ENCODE data around the gene PEDS1. TPM values are rescaled to one million over a fixed set of nuclear protein-coding genes. Genes with fewer than 3 reads are reported as not detected.

The PEDS1 gene
- total and polyA plus RNA-seq, 2 of the 13 experiments (the other 11 are each of a cell fraction or from before 2014, with no cell fraction given) = 30.5 to 93.9 TPM

- TF ChIP-seq KDM5A (IDR thresholded peaks at IDR 0.05; ENCODE audit: borderline replicate concordance, low read length) (0 out of 2 replicates have a peak, but pooled peaks have one; percentile 24), ESRRA (CRISPR knock-in tag; IDR thresholded peaks at IDR 0.05; ENCODE audit: low read depth) (no peak; the same call in none of the 2 replicates), GZF1 (CRISPR knock-in tag; IDR thresholded peaks at IDR 0.05) (peak; percentile 81), PTBP1 (IDR thresholded peaks at IDR 0.05; ENCODE audit: low read depth, low read length, poor library complexity, severe bottlenecking) (peak; percentile 49), RELA (CRISPR knock-in tag; IDR thresholded peaks at IDR 0.05) (peak; percentile 30), TOPORS (CRISPR knock-in tag; IDR thresholded peaks at IDR 0.05) (peak; percentile 92; the same call in 1 of the 2 replicates), BRF2 (CRISPR knock-in tag; IDR thresholded peaks at IDR 0.05) (peak; percentile 99; the same call in 1 of the 2 replicates), THAP11 (CRISPR knock-in tag; IDR thresholded peaks at IDR 0.05) (peak; percentile 79), SRSF4 (IDR thresholded peaks at IDR 0.05; ENCODE audit: low read depth, low read length, poor library complexity, severe bottlenecking) (no peak), JUNB (CRISPR knock-in tag; IDR thresholded peaks at IDR 0.05; ENCODE audit: borderline replicate concordance) (peak; percentile 64; the same call in 1 of the 2 replicates), ZBED4 (CRISPR knock-in tag; IDR thresholded peaks at IDR 0.05; ENCODE audit: borderline replicate concordance) (peak; percentile 54), HMG20A (CRISPR knock-in tag; IDR thresholded peaks at IDR 0.05; ENCODE audit: borderline replicate concordance) (peak; percentile 36; the same call in 1 of the 2 replicates), ZNF761 (CRISPR knock-in tag; conservative IDR thresholded peaks at IDR 0.05) (peak; percentile 77), MZF1 (CRISPR knock-in tag; IDR thresholded peaks at IDR 0.05; ENCODE audit: borderline replicate concordance) (peak; percentile 84), TGIF2 (CRISPR knock-in tag; IDR thresholded peaks at IDR 0.05) (peak; percentile 86; the same call in 1 of the 2 replicates), CTCF (CRISPR knock-in tag; IDR thresholded peaks at IDR 0.05) (no peak), ZBTB46 (CRISPR knock-in tag; IDR thresholded peaks at IDR 0.05; ENCODE audit: borderline replicate concordance) (peak; percentile 84; the same call in 1 of the 2 replicates), ZNF768 (CRISPR knock-in tag; IDR thresholded peaks at IDR 0.05) (peak; percentile 84), ZNF256 (CRISPR knock-in tag; conservative IDR thresholded peaks at IDR 0.05) (peak; percentile 89; the same call in 1 of the 2 replicates)
Observed at GRCh38 chr20:50153500-50154377, at the start of gene PEDS1 (continued).

Data from HepG2 (cell line).